Panc1 (cell line): ENCODE results near the gene HNRNPA1. TPM values are rescaled to one million over a fixed set of nuclear protein-coding genes. Genes with fewer than 3 reads are reported as not detected.

Source experiments
- ATAC-seq: fragments of 200-7000 bp; cut with Tn5 transposase; 2 replicates; pipeline ENCODE4 v1.9.1; 2020; ENCODE audit warnings: mild to moderate bottlenecking, moderate library complexity
- BruUV-seq: library from RNA; stranded (reverse); fragments of 400-500 nt; replicated peaks from 2 replicates; lab custom pipeline; 2021; lab: Mats Ljungman, UMichigan
- CTCF ChIA-PET: fragments of 300-600 bp; sonication (Branson Sonifier 250); formaldehyde crosslinking; loops from one replicate; lab custom pipeline; 2022; ENCODE audit warnings: antibody characterized with exemption; lab: Charles Lee
- POLR2A ChIA-PET: fragments of 300-600 bp; sonication (Branson Sonifier 250); formaldehyde crosslinking; loops from one replicate; lab custom pipeline; 2022; ENCODE audit warnings: antibody characterized with exemption; lab: Charles Lee
- DNase-seq: peaks from one replicate; pipeline ENCODE4 v3.0.0-alpha.2; 2010; ENCODE audit warnings: low read depth, low spot score
- H3K27ac ChIP-seq: 2 replicates; pipeline ENCODE4 v1.5.1; 2011; ENCODE audit warnings: mild to moderate bottlenecking, low read length, inconsistent platforms
- H3K27me3 ChIP-seq: fragments of 200-500 bp; sonication (Bioruptor generic); 2 replicates; pipeline ENCODE4 v1.6.0; 2014; ENCODE audit warnings: low read length, inconsistent platforms; ENCODE audit not compliant: control insufficient read depth, insufficient read depth
- H3K36me3 ChIP-seq: fragments of 200-500 bp; sonication (Bioruptor generic); 2 replicates; pipeline ENCODE4 v1.5.1; 2014; ENCODE audit warnings: inconsistent platforms, mild to moderate bottlenecking, low read length, moderate library complexity; ENCODE audit not compliant: control insufficient read depth, insufficient read depth
- H3K4me1 ChIP-seq: 2 replicates; pipeline ENCODE4 v1.5.1; 2011; ENCODE audit warnings: inconsistent platforms, mild to moderate bottlenecking, low read length, moderate library complexity; ENCODE audit not compliant: control insufficient read depth, insufficient read depth
- H3K4me3 ChIP-seq, 2 experiments: 2 replicates each; pipeline ENCODE4 v1.5.1; 2011 to 2012; ENCODE audit warnings: low read depth in 2 of 2, low read length in 2 of 2, mild to moderate bottlenecking in 2 of 2, inconsistent platforms in 1 of 2, moderate library complexity in 1 of 2
- H3K9me3 ChIP-seq: fragments of 200-500 bp; sonication (Bioruptor generic); 2 replicates; pipeline ENCODE4 v1.5.1; 2014; ENCODE audit warnings: low read depth, mild to moderate bottlenecking, inconsistent platforms, low read length, moderate library complexity; ENCODE audit not compliant: control insufficient read depth, insufficient read depth
- CTCF ChIP-seq: fragments of 450-650 bp; IDR thresholded peaks from 2 replicates; pipeline ENCODE4 v1.5.1; 2017; ENCODE audit warnings: mild to moderate bottlenecking
- POLR2AphosphoS5 ChIP-seq: IDR thresholded peaks from 2 replicates; pipeline ENCODE4 v1.6.1; 2012; ENCODE audit warnings: mild to moderate bottlenecking, low read depth, low read length, moderate library complexity
- REST ChIP-seq, 2 experiments: IDR thresholded peaks; 2 replicates each; pipeline ENCODE4 v1.6.1; 2011 to 2012; ENCODE audit warnings: low read depth in 2 of 2, control low read depth in 1 of 2, low read length in 1 of 2, mild to moderate bottlenecking in 1 of 2, moderate library complexity in 1 of 2; ENCODE audit not compliant: insufficient read depth in 1 of 2
- SIN3A ChIP-seq: IDR thresholded peaks from 2 replicates; pipeline ENCODE4 v1.6.1; 2012; ENCODE audit warnings: low read depth, mild to moderate bottlenecking, low read length, moderate library complexity, borderline replicate concordance; ENCODE audit not compliant: insufficient read depth
- TCF7L2 ChIP-seq: IDR thresholded peaks from 2 replicates; pipeline ENCODE4 v1.6.1; 2011; ENCODE audit warnings: mild to moderate bottlenecking, low read depth, low read length, inconsistent platforms
- in situ Hi-C: cut with HindIII; loops from 2 replicates; pipeline ENCODE4 v1.10.0; 2016; ENCODE audit warnings: low sequenced_read_pairs, low pct_unique_long_range_greater_than_20kb
- intact Hi-C: fragments of 100-400 bp; cut with micrococcal nuclease; formaldehyde crosslinking; loops from one replicate; pipeline ENCODE4 v1.10.0; 2022; ENCODE audit not compliant: unreplicated experiment
- total RNA-seq: library from RNA; stranded (reverse); gene quantifications from one replicate; pipeline ENCODE4 v1.2.1, GENCODE V29; 2021; ENCODE audit not compliant: unreplicated experiment

Gene HNRNPA1
- total RNA-seq, 1 experiment from 2014 or later = 689 TPM

DNA sequence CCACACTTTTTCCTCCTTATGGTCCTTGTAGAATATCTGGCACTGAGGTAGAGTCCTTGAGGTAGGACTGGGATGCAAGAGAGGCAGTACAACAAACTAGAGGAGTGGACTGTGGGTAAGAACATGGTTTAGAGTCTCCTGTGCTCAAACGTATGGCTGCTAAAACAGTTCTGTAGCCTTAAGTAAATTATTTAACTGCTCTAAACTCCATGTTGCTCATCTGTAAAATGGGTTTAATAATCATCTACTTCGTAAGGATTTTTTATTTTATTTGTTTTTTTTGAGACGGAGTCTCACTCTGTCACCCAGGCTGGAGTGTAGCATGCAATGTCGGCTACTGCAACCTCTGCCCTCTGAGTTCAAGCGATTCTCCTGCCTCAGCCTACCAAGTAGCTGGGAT, 40.8 kb downstream of the HNRNPA1 start:
- no peak overlapping the region for H3K27ac ChIP-seq
- DNase-seq (no peak), ATAC-seq (no peak)
- peaks cover under 1% of the 10 kb centered on the region for H3K4me1 ChIP-seq
- H3K27me3 ChIP-seq = no peaks in the 10 kb centered on the region
- no peak for TF ChIP-seq POLR2AphosphoS5
- no peak for TF ChIP-seq REST (IDR thresholded peaks at IDR 0.05; ENCODE audit: insufficient read depth in 1 of 2, low read depth in 2 of 2, low read length in 1 of 2)
- TF ChIP-seq TCF7L2 = no peak
- TF ChIP-seq CTCF = no peak
- no peaks in the 10 kb centered on the region for H3K9me3 ChIP-seq
- in situ Hi-C loops (no loop called here), intact Hi-C loops (no loop called here)
- BruUV-seq = no TSS peak
- H3K4me3 ChIP-seq = no peak overlapping the region
- CTCF ChIA-PET = interaction anchor here (1.3 kb wide), 1 partner anchor 15 kb away, joined by 4 read pairs; no protein-coding TSS in a partner anchor
- peaks cover 3% of the 10 kb centered on the region; the same call in 1 of the 2 replicates for H3K36me3 ChIP-seq
- POLR2A ChIA-PET = interaction anchor here (0.7 to 1.0 kb wide), 2 partner anchors 41 to 51 kb away, joined by 3 to 6 read pairs; partner anchors contain the start of genes CBX5 and HNRNPA1

DNA sequence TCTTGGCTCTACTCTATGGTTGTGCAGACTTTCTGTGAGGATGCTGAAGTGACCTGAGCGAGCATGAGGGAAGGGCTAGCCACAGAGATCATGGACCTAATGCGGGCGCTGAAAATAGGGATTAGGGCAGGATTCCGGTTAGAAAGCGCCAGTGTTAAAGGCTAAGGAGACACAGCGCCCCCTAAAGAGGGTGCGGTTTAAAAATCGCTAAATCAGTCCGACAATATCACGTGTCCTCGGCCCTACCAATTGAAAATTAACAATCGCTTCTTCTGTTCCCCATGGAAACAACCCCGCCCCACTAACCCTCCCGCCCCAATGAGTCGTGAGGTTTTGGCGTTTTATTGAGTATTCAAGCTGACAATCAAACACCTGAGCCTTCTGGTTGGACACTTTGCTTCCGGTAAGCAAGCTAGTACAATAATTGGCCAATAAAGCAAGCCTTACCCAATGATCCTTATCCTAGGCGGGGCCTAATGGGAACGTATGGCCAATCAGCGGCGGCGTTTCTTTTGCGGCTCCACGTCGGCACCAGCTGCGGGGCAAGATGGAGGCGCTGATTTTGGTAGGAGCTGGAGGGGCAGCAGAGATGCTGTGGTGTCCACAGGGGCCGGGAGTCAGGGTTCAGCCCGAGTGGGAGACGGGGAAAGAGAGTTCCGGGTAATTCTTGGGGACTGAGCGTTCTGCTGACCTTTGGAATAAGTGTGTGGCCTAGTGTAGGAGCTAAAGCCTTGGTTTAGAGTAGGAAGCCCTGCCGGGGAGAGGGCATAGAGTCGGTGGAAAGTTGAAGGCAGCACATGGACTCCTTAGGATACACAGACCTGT, 44.3 kb downstream of the HNRNPA1 start, which contains the start of gene COPZ1:
COPZ1 (plus strand) TSS at position 515 of the 825 bp plus-strand sequence; CDS start at position 548, 33 bp downstream.
- ChIA-PET CTCF (interaction anchor here (0.6 to 1.7 kb wide), 28 partner anchors 9 to 534 kb away, joined by 3 to 23 read pairs (median 6); partner anchors contain the start of genes CBX5, HNRNPA1 and NFE2), POLR2A (interaction anchor here (0.6 to 1.2 kb wide), 10 partner anchors 28 to 1485 kb away, joined by 3 to 21 read pairs (median 4); partner anchors contain the start of genes CBX5 and HNRNPA1)
- H3K27ac ChIP-seq = peak within 1 kb of the TSS; percentile 94
- no peaks in the 10 kb centered on the region for H3K9me3 ChIP-seq
- peaks cover 3% of the 10 kb centered on the region for H3K36me3 ChIP-seq
- peak; percentile 99 for DNase-seq
- peak; percentile 97 for ATAC-seq
- H3K27me3 ChIP-seq = no peaks in the 10 kb centered on the region
- BruUV-seq = no TSS peak
- H3K4me1 ChIP-seq = peaks cover 18% of the 10 kb centered on the region
- in situ Hi-C loops = no loop called here
- intact Hi-C loops = loop anchor here (2.0 kb wide), 1 partner anchor 36 kb away; no protein-coding TSS in a partner anchor
- peak within 1 kb of the TSS; percentile 93 to 98 for H3K4me3 ChIP-seq
- TF ChIP-seq TCF7L2 (0 out of 2 replicates have a peak, but pooled peaks have one; percentile 24), SIN3A (peak; percentile 68; the same call in 1 of the 2 replicates), CTCF (peak; percentile 94), REST (IDR thresholded peaks at IDR 0.05; ENCODE audit: insufficient read depth in 1 of 2, low read depth in 2 of 2, low read length in 1 of 2) (no peak; a peak in 1 of 4 replicates), POLR2AphosphoS5 (peak; percentile 90)
